G401 (cell line): ENCODE results near the gene COL9A3. TPM values are rescaled to one million over a fixed set of nuclear protein-coding genes. Genes with fewer than 3 reads are reported as not detected.
A peak's percentile ranks its signal among the peaks of the same experiment; 100 is the strongest.
"Not testable (repeated sequence)": the region's sequence is repeated elsewhere in the genome, so short reads cannot be mapped to it uniquely, and the experiment has no call there.

ENCODE experiments used
- DNase-seq: peaks from one replicate; pipeline ENCODE4 v3.0.0-alpha.2; 2015; ENCODE audit warnings: low spot score
- in situ Hi-C: cut with HindIII; loops from 2 replicates; pipeline ENCODE4 v1.10.0; 2016; ENCODE audit warnings: low sequenced_read_pairs, mixed read lengths
- total RNA-seq: library from RNA; depleted of rRNA; stranded (reverse); fragments of >200 nt; shearing (Covaris generic); gene quantifications from 2 replicates; pipeline ENCODE4 v1.2.3, GENCODE V29; 2014

The COL9A3 gene
- total RNA-seq, 1 experiment from 2014 or later: 8.6 TPM

DNA sequence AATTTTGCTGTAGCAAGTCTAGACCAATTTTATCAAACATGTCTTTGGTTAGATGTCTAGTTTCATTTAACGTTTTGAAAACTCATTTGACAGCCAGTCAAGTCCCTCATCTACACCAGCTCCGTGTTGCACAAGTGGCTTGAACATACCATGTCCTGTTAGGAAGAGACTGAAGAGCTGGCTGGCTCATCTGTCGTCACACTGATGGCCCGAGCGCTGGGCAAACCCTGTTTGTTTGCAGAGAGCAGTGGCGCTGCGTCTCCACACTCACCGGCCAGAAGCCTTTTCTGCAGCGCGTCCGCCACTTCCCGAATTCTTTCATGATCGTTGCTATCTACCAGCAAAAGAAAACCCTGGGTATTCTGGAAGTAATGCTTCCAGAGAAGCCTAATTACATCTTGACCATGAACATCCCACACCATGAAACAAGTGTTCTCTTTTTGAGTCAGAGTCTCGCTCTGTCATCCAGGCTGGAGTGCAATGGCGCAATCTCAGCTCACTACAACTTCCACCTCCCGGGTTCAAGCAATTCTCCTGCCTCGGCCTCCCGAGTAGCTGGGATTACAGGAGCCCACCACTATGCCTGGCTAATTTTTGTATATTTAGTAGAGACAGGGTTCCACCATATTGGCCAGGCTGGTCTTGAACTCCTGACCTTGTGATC is 55.5 kb downstream of the COL9A3 start:
- in situ Hi-C loops: no loop called here
- DNase-seq: no peak

DNA sequence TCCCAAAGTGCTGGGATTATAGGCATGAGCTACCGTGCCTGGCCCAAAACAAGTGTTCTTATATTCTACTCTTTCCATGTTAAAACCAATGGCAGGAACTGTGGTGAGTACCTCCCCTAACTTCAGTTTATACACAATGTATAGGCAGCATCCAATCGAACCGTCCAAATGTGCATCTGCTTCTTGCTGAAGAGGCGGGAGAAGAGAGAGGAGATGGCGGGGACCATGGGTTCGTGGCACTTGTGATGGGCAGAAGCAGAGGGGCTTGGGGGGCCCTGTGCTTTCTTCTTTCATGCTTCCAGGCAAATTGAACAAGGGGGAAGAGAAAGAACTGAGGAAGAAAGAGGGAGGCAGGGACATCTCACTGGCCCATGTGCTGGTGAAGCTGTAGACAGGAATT is 56.0 kb downstream of the COL9A3 start:
- in situ Hi-C loops: no loop called here
- no peak for DNase-seq

DNA sequence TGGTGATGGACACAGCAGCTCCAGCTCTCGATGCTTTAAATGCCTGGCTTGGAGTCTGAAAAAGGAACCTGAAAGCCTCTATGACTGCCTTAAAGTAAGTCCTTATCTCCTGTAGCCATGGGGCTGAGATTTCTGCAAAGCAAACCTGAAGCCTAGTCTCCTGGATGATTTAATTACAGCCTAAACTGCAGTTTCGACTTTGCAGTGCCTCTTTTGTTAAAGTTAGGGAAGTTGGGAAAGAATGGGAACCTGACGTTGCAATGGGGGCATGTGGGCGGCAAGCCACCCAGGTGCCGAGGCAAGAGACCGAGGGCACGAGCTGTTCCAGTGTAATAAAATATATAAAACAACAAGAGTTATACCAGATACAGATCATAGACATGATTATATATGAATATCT is 56.4 kb downstream of the COL9A3 start:
- in situ Hi-C loops: no loop called here
- DNase-seq: no peak

DNA sequence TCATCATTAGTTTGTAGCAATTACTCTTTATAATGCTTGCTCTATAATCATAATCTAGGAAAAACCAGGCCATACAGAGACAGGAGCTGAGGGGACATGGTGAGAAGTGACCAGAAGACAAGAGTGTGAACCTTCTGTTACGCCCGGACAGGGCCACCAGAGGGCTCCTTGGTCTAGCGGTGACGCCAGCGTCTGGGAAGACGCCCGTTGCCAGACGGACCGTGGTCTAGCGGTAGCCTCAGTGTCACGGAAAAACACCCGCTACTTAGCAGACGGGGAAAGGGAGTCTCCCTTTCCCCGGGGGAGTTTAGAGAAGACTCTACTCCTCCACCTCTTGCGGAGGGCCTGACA is 56.8 kb downstream of the COL9A3 start:
- in situ Hi-C loops: not testable (repeated sequence)
- DNase-seq: peak; percentile 86

DNA sequence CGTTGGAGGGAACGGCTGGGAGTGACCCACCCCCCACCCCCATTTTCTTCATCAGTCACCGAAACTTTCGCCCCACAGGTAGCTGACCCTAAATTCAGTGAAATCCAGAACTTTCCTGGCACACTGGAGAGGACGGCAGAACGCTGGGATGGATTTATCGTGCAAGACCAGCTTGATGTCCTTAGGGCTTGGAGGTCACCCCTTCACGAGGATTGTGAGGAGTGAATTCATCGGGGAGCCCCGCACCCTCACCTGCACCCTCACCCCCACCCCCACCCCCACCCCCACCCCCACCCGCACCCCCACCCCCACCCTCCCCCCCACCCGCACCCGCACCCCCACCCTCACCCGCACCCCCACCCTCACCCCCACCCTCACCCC is 58.1 kb downstream of the COL9A3 start:
- in situ Hi-C loops: no loop called here
- no peak for DNase-seq

DNA sequence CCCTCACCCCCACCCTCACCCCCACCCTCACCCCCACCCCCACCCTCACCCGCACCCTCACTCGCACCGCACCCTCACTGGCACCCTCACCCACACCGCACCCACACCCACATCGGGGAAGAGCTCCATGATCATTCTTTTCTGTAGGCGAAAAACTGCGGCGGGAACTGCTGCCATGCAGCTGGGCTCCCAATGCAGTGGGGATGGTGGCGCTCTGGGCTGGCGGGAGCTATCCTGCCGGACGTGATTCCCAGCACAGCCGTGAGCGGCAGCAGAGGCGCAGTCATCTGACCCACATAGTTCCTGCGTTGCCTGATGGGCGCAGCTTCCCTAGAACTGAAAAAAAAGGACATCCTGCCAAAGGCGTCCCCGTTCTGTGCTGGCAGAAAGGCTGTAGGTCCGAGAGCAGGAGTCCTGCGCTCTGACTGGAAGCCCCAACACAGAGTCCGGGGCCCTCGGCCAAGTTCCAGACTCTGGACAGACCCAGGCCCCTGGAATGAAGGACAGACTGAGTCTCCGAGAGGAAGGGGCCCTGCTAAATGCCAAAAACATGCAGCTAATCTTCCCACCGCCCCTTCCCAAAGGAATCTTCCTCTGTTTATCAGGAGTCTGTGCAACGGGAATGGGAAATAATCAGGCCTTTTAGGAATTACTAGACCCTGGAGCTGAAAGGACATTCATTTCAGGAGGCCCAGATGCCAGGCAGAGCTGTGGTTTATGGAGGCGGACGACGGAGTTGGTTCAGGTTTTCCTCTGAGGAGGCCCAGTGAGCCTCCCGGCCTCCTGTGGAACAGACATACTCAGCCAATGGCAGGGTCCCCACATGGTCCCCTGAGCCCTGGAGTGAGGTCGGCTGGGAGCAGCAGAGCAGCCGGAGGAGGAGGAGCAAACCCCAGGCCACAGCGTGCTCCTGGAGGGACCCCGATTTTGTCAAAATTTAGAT is 58.8 kb downstream of the COL9A3 start:
- peak; percentile 85 for DNase-seq
- in situ Hi-C loops: no loop called here

DNA sequence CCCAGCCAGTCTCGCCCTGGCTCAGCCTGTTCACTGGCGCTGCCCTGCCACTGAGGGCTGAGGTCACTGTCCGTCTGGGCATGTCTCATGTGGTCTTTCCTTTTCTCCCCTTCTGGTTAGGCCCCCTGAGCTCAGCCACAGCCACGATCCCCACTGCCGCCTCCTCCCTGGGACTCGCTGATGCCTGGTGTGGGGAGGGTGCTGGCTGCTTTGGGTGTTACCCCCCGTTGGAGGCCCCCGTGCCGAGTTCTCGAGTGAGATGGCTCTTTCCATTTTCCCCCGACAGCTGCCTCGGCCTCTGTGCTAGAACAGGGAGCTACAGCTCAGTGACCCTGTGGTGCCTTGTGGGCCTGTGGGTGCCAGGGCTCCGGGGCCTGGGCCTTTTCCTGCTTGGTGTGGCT is 59.7 kb downstream of the COL9A3 start:
- DNase-seq: no peak
- in situ Hi-C loops: no loop called here

DNA sequence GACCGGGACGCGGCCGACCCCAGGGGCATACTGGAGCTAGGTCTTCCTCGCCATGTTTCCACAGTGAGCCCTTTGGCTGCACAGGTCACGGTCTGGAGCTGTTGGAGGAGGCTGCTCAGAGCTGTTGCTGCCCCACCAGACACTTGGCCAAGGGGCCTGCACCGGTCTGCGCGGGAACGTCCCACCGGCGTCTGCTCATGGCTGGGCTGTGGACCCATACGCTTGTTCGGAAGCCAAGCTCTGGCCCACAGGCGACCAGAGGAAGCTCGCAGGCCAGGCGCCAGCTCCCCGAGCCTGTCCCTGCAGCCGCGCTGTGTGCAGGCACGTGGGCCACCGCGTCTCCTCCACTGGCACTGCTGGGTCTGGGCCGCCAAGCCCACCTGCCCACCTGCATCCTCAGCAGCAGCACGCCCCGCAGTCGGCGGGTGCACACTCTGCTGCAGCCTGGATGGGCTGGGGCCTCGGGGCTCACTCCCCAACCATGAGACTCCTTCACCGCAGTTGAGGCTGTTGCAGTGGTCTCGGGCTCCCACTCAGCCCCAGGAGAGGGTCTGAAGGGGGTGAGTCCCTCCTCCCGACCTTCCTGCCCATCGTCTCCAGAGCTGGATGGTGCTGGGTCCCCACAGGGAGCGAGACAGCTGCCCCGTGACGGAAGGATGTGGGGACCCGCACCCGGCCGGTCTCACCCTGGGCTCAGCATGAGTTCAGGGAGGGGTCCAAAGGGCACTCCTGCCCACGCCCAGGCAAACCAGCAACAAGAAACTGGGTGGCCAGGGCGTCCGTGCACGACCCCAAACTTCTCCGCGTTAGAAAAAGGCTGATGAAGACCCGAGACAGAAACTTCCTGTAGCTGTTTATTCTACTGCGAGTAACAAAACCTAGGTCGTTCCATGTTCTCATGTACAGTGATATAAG is 60.3 kb downstream of the COL9A3 start:
- no peak for DNase-seq
- in situ Hi-C loops: no loop called here

DNA sequence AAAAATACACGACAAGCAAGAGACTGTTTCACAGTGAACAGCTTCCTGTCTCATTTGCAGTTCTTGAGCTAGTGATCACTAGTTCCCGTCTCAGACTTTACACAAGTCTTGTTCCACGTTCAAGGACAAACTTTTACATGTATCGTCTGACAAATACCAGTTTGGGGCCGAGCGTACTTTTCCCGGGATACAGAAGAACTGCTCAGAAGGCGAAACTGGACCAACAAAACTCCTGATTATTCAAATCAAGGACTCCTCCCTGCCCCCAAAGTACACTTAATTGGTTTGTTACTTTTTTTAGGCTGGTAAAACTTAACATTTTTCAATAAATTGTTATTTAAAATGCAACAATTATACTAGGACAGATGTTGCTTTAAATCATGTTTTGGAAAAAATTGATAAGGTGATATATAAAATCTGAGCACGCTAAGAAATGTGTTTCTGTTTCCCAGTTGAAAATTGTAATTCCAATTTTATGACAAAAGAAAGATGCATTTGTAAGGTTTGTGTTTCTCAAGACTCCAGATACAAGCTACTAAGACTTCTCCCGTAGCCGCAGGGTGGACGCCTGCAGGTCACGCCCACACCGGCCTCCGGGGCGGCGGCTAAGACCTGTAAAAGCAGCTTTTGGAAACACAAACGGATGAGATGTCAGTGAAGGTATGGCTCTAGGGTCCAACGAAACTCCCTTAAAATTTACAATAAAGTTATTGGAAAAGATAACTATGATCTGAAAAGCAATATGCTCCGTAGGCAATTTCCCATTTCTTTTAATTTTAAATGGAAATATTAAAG is 61.6 kb downstream of the COL9A3 start:
- in situ Hi-C loops: no loop called here
- no peak for DNase-seq

DNA sequence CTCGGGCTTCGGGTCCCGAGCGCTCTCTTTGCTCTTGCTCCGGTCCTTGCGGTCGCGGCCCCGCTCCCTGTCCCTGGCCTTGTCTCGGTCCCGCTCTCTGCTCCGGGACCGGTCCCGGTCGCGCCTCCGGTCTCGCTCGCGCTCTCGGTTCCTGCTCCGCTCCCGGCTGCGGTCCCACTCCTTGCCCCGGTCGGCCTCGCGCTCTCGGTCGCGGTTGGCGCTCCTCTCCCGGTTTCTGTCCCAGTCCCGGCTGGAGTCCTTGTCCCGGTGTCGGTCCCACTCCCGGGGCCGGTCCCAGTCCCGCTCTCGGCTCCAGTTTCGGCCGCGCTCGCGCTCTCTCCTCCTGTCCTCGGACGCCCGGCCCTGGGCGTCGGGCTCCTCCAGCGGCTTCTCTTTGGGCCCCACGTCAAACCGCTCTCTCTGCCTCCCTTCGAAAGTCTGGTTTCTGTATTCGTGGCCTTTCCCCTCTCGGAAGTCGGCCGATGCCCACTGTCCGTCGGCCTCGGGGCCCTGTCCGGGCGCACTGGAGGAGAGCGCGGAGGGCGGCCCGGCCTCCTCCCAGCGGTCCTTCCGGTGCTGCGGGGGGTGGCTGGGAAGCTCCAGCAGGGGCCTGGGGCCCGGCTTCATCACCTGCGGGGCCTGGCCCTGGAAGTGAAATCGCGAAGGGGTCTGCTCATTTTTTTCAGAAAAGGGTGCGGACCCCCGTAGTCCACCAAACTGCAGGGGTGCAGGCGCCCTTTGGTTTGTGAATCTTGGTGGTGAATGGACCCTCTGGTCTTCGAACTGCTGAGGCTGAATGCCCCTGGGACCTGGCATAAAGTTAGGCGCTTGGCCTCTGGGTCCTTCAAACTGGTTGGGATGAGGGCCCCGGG is 62.7 kb downstream of the COL9A3 start:
- no peak for DNase-seq
- in situ Hi-C loops: no loop called here

DNA sequence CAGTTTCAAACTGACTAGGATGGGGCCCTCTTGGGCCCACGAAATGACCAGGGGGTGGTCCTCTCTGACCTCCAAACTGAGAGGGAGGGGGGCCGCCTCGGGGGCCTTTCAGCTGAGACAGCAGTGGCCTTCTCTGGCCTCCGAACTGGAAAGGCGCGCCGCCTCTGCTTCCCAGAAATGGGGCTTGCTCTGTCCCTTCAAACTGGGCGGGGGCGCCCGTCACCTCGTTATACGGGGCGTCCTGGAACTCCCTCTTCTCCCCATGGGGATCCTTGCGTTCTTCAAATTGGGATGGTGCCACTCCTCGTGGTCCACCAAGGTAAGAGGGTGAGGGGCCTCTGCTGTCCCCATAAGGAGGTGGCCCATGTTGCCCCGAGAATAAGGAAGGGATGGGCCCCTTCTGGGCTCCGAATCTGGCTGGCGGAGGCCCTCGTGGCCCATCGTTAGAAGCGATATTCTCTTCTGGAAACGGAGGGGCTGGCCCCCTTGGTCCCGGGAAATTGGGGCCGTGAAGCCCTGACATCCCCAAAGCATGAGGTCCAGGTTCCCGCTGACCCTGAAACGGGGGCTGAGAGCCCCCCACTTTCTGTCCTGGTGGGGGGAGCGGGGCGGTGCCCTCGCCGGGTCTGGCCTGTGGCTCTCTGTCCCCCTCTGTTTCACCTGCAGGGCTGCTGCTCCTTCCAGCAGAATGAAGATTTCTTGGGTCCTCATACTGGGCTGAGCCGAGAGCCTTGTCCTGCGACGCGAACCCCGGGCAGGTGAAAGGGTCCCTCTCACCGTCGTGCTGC is 63.5 kb downstream of the COL9A3 start:
- in situ Hi-C loops: no loop called here
- DNase-seq: no peak

DNA sequence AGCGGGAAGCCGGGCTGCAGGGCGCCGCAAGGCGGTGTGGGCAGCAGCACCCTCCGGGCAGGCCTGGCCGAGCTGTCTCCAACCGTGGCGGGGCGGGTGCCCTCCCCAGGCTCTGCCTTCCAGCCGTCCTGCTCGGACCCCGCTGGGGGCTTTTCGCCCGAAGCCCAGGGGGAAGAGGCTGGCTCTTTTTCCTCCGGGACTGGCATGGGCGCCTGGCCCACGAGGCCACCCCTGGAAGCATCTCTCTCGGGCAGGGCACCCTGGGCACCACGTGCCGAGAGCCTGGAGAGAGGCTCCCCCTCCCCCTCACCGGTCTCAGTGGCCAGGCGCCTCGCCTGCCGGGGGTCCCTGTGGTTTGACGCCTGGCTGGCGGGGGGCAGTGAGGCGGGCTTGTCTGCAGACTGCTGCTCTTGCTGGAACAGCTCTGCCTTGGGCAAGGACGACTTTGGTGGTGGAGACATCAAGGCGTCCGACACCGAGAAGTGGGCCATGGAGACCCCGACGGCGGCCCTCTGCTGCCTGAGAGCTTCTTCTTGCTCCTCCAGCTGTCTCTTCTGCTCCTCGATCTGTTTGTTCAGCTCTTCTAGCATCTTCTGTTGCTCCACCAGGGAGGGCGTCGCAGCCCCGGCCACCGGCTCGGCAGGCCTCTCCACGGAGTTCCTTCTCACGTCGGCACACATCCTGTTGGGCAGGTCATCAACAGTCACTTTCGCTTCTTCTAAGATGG is 64.2 kb downstream of the COL9A3 start:
- DNase-seq: no peak
- in situ Hi-C loops: no loop called here

DNA sequence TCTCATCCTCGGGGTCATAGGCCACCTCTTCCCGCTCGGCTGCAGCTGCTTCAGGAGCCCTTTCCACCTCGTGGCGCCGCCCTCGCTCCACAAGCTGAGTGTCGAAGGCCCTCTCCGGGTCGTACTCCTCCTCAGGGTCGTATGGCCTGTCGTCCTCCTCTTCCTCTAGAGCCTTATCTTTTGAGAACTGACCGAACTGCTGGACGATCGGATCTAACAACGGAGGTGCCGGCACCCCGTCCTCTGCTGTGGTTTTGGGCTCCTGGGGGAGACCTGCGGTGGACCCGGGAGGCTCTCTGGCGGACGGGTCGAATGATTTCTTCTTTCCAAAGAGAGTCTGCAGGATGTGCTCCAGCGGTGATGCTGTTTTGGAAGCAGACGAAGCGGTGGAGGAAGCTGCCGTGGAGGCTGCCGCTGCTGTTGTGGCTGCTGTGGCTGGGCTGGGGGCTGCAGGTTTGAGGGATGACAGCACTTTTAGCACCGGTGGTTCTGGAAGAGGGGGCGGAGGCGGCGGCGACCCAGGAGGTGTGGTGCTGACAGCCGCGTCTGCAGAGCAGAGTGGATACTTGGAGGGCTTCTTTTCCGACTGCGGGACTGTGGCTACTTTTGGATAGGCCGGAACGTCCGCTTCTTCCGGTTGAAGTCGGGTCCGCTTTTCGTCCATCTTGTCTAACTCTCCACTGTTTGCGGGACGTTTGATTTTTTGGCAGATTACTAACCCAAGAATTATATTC is 65.0 kb downstream of the COL9A3 start:
- DNase-seq: no peak
- in situ Hi-C loops: no loop called here

DNA sequence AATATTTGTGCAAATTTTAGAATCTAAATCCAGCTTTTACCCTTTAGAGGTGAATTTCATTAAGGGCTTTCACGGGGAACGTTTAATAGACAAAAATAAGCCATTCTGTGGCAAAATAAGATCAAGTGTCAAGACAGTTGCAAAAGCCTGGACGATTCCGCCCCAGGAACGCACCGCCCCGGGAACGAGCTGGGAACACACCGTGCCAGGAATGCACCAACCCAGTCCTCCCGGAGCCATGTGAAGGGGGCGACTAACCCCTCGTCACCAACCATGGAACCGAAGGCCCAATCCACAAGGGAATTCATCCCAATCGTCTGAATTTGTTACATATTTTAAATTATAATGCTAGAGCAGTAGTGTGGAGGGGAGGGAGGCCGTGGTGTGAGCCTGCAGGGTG is 65.6 kb downstream of the COL9A3 start:
- in situ Hi-C loops: no loop called here
- DNase-seq: no peak

DNA sequence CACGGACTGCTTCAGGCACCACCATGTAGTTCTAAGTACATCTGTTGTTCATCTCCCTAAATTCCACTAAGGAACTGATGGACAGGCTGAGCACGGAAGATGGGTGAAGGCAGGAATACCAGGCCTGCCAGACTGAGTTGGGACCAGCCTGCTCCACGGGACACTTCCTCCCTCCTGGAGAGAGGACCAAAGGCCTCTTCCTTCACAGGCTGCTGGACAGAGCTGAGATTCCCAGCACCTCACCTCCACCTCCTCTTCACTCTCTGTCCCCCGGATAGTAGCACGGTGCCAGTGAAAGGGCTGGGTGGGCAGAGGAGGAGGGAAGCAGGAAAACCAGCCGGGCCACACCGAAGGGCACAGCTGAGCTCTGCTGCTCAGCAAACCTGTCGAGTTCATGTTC is 67.7 kb downstream of the COL9A3 start:
- DNase-seq: no peak
- in situ Hi-C loops: no loop called here
